Astrocyte of the cerebellum (primary cell): Measurements from ENCODE around the gene MYT1.

Experiments
- DNase-seq: peaks from one replicate; pipeline ENCODE4 v3.0.0-alpha.2; 2011; ENCODE audit warnings: low read depth
- H3K4me3 ChIP-seq: 2 replicates; pipeline ENCODE4 v1.5.1; 2011; ENCODE audit warnings: mild to moderate bottlenecking, low read depth, low read length, moderate library complexity
- in situ Hi-C: cut with HindIII; loops from 2 replicates; pipeline ENCODE4 v1.10.0; 2017; ENCODE audit warnings: low sequenced_read_pairs
- TF ChIP-seq, protein P1 (sequence below): IDR thresholded peaks from 2 replicates; pipeline ENCODE4 v1.5.1; 2012; ENCODE audit warnings: low read length, low read depth, moderate library complexity, mild to moderate bottlenecking; ENCODE audit errors: missing control alignments

Gene MYT1

DNA sequence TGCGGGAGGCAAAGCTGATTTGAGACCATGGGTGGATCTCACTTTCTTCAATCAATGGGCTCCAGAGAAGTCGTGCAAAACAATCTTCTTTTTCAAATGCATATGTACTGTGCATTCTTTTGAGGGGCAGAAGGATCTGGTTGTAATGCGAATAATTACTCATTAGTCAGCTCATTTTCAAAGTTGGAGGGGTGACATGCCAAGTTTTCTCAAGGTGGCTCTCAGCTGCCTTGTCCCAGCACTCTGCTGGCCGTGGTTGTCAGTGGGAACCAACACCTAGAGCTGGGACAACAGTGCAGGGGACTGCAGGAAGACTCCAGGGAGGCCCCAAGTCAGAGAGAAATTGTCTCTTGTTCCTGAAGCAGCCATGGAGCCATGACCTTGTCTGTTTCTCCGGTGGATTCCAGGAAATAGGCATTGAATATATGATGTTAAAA lies 25.3 kb downstream of the MYT1 start:
- in situ Hi-C loops, result no loop called here
- no peak for DNase-seq
- H3K4me3 ChIP-seq, result no peak overlapping the region
- TF ChIP-seq, protein P1, sequence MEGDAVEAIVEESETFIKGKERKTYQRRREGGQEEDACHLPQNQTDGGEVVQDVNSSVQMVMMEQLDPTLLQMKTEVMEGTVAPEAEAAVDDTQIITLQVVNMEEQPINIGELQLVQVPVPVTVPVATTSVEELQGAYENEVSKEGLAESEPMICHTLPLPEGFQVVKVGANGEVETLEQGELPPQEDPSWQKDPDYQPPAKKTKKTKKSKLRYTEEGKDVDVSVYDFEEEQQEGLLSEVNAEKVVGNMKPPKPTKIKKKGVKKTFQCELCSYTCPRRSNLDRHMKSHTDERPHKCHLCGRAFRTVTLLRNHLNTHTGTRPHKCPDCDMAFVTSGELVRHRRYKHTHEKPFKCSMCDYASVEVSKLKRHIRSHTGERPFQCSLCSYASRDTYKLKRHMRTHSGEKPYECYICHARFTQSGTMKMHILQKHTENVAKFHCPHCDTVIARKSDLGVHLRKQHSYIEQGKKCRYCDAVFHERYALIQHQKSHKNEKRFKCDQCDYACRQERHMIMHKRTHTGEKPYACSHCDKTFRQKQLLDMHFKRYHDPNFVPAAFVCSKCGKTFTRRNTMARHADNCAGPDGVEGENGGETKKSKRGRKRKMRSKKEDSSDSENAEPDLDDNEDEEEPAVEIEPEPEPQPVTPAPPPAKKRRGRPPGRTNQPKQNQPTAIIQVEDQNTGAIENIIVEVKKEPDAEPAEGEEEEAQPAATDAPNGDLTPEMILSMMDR, result no peak

DNA sequence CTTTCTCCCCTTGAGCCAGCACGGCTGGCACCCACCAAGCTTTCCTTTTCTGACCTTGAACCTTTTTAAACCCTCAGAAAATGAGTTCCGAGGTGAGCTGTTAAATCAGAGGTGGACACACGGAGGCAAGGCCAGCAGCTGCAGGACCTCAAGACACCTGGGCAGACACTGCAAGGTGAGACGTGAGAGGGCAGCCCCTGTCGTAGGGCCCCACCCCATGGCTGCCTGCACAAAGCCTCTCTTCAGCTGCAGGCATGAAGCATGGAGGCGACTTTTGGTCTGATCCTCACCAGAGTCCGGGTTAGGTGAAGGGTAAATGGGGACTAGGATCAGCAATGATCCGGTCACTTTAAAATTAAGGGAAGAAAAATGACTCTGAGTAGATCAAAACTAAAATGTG lies 25.7 kb downstream of the MYT1 start:
- in situ Hi-C loops, result no loop called here
- DNase-seq, result no peak
- TF ChIP-seq, protein P1, result no peak
- H3K4me3 ChIP-seq, result no peak overlapping the region

DNA sequence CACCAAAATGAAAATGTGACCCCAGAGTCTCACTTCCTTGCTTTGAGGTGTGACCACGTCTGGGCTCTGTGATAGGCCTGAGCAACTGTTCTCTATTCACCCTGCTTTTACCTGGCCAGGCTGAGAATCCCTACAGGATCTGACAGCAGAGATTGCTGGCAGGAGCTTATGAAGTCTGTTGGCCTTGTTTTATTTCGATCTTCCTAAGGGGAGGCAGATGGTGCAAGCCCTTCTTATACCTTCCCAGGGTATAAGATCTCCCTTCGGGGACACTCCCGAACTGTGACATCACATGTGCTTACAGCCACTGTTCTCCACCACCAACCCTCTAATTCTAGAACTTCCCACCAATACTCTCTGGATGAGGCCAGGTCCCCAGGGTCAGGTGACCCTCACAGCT lies 26.8 kb downstream of the MYT1 start:
- in situ Hi-C loops, result no loop called here
- no peak overlapping the region for H3K4me3 ChIP-seq
- DNase-seq, result no peak
- TF ChIP-seq, protein P1, result no peak

DNA sequence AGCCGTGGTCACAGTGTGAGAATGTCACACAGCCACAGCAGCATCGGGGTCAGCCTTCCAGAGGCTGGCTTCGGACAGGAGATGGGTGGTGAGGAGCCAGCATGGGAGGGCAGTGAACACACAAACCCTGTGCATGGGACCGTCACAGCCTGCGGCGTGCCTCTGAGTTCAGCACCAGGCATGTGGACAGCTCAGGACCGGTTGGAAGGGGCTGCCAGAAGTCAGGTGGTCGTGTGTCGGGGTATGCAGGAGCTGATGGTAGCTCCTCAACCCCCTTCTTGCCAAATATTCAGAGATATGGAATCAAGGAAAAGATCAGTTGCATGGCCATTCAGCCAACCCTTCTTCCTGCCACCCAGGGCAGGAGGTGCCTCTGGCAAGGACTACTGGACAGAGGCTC lies 28.2 kb downstream of the MYT1 start:
- DNase-seq, result no peak
- in situ Hi-C loops, result no loop called here
- TF ChIP-seq, protein P1, result no peak
- H3K4me3 ChIP-seq, result no peak overlapping the region

DNA sequence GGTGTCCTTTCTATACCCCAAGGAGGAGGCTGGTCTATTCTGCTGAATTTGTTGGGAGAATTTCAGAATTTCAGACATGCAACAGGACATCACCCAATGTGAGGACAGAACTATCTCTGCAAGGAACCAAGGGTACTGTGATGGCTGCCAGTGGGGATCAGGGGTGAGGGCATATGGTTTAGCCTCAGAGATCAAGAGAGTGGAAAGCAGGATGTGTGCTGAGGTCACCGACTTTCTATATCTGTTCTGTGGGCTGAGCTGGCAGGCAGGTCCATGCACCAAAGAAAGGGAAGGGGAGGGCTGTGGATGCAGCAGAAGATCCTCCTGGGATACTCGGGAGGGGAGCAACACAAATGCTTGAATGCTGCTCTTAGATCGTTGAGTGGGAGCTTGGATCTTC lies 28.8 kb downstream of the MYT1 start:
- no peak overlapping the region for H3K4me3 ChIP-seq
- in situ Hi-C loops, result no loop called here
- TF ChIP-seq, protein P1, result no peak
- no peak for DNase-seq

DNA sequence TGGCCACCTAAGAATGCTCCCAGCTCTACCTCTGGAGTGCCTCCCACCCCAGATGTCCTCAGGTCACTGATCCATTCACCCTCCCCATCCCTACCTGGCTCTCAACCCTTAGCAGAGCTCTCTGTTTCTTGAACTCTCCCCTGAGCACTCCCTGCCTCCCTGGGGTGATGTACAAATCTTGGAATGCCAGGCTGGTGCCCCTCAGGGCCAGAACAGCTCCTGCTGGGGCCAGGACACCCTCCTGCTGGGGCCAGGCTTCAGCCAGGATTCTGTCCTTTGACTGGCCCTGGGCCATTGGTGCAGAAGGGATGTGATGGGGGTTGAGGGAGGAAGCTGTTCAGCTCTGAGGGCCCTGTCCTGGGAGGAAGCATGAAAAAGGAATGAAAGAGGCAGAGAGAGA lies 30.0 kb downstream of the MYT1 start:
- no peak for DNase-seq
- in situ Hi-C loops, result no loop called here
- TF ChIP-seq, protein P1, result no peak
- no peak overlapping the region for H3K4me3 ChIP-seq

DNA sequence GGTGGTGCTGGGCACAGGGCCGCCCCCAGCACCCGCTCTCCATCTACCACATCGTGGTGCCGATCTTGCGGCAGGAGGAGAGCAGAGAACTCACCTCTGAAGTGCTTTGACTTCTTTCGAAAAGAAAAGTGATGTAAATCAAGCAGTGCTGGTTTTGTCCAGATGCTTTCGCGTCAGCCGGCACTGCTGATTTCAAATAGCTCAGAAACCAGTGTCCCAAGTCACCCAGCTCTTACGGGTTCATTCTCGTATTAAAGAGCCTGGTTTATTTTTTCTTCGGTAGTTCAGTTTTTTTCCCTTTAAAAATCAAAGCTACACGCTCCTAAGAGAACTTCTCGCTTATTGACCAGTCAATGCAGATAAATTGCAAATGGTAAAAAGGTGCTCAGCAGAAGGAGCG lies 32.1 kb downstream of the MYT1 start:
- TF ChIP-seq, protein P1, result no peak
- no peak overlapping the region for H3K4me3 ChIP-seq
- in situ Hi-C loops, result no loop called here

More for the DNA sequence above, 32.1 kb downstream of the MYT1 start:
- no peak for DNase-seq
